COLO829 (cell line): ENCODE results near the gene CHST9.
A peak's percentile ranks its signal among the peaks of the same experiment; 100 is the strongest.
"Not testable (repeated sequence)": the region's sequence is repeated elsewhere in the genome, so short reads cannot be mapped to it uniquely, and the experiment has no call there.

ENCODE experiments used
- DNase-seq: peaks from one replicate; pipeline ENCODE4 v3.0.0; 2012; ENCODE audit warnings: low spot score

CHST9 gene

DNA sequence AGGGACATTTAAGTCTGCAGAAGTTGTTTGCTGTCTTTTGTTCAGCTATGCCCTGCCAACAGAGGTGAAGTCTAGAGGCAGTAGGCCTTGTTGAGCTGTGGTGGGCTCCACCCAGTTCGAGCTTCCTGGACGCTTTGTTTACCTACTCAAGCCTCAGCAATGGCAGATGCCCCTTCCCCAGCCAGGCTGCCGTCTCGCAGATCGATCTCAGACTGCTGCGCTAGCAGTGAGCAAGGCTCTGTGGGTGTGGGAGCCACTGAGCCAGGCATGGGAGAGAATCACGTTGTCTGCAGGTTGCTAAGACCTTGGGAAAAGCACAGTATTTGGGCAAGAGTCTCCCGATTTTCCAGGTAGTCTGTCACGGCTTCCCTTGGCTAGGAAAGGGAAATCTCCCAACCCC lies 91.8 kb downstream of the CHST9 start:
- not testable (repeated sequence) for DNase-seq

DNA sequence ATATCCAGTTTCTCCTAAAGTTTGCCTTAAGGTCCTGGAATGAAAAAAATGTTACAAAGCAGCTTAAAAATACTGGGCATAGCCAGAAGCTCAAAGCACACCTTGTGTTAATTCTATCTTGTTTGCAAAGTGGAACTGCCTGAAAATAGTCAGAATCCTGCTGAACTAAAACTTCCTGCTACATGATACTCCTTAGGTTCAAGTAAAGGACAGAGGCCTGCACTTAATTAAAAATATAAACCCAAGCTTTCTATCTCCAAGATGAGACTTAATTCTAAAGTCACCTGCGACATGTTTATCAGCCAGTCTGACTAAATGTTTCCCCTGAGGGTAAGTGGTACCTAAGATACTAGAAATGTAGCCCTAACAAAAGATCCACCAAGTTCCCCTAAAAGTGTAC lies 103.4 kb downstream of the CHST9 start:
- DNase-seq, result no peak

DNA sequence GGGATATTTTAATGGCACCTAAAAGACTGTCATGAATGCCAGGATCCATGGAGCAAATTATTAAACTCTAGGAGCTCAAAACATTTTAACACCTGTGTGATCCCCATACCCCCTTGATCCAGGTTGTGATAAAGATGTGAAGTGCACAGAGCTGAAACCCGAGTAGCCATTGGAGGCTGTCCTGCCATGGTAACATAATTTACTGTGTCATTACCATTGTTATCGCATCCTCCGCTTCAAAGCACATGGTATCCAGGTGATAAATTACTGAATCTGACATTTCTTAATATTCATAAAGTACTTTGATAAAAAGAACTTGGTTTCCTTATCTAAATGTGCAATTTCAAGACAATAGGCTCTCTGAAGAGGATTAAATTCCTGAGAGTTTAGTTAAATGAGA lies 109.3 kb downstream of the CHST9 start:
- DNase-seq, result no peak

DNA sequence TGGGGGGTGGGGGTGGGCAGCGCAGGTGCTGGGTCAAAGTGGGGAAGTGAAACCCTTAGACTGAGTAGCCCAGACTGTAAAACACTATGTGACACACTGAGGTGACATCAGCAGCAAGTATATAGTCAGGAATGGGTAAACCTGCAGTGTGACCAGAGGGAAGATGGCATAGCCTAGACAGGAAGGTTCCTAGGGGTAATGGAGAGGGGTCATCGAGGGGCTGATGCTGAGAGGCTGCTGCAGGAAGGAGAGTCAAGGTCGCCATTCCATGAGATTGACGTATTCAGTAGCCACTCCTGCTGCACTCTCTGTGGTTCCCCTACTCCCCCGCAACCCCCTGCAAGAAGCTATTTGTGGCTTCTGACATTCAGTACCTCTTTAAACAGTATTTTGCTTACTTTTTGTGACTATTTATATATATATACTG lies 111.7 kb downstream of the CHST9 start:
- no peak for DNase-seq

DNA sequence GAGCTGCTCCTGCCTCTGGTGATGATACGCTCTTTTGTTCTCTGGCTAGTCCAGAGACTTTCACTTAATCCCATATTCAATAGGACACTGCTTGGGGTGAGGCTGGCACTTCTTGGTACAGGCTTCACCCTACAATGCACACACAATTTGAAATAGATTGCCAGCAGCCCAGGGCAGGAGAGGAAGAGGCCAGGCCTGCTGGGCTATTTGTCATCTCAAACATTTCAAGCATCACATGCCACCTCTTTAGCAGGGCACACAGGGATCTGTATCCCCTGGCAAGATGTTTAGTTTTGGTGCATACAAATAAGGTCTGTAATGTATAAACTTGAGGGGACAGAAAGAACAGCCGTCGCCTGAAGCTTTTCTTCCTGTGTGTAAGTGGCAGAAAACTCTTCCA lies 120.4 kb downstream of the CHST9 start:
- DNase-seq, result no peak

DNA sequence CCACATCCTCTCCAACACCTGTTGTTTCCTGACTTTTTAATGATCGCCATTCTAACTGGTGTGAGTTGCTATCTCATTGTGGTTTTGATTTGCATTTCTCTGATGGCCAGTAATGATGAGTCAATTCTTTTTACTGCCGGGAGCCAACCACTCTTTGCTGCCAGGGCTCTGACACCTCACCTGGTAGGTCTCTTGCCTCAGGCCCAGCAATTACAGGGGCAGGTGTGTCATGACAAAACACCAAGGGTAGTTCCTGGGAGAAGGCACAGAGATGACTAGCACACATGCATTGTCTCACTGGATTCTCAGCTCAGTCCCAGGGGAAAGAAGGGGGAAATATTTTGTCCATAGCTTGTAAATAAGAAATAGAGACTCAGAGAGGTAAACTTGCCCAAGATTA lies 122.3 kb downstream of the CHST9 start:
- DNase-seq, result no peak

DNA sequence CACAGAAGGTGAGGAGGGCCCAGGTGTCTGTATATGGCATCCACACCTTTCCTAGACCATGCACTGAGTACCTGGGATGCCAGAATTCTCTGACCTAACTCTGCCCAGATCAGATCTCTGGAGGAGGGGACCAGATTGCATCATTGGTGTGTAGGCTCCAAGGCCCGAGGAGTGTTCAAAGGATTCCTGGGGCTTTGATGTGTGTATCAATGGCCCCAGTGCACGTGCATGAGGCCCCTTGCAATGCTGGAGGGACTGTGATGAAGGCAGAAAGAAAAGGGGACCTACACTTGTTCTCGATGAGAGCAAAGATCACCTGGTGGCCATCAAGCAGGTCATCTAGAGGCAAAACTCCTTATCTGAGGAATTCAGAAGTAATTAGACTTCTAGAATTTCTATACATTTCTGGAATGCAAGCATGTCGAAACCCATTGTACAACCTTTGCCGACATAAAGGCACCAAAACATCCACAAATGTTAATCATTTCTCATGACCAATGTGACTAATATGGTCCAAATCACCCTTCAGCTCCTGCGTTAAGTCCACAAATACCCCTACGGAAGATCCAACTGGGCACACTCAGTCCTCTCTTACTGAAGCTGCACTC lies 123.5 kb downstream of the CHST9 start:
- DNase-seq, result no peak

DNA sequence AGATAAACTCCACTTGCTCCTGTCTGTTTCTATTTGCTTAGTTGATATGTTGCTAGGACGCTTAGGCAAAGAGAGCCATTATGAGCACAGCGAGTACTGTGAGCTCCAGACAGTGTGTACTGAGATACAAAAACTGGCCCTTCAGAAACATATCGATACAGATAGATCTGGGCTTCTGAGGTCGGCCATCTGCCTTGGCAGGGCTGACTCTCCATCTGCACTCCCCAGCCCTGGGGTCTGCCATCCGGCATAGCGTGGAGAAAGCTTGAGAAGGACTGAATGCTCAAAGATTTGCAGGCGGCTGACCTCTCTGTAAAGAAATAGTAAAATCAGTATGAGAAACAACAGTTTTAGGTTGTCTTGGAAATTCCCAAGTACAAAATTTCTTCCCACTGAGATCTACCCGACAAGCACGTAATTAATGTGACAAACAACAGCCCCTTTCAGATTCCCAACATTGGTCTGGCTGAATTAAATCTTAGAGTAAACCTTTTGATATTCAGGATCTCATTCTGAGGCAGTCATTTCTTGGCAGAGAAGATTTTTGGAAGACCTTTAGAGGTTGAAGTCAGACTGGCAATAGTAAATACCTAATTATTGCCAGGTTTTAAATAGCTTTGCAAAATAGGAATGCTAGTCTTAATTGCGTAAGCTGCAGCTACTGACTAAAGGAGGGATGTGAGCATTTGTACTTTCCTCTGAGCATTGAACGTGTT lies 127.4 kb downstream of the CHST9 start:
- DNase-seq, result no peak

DNA sequence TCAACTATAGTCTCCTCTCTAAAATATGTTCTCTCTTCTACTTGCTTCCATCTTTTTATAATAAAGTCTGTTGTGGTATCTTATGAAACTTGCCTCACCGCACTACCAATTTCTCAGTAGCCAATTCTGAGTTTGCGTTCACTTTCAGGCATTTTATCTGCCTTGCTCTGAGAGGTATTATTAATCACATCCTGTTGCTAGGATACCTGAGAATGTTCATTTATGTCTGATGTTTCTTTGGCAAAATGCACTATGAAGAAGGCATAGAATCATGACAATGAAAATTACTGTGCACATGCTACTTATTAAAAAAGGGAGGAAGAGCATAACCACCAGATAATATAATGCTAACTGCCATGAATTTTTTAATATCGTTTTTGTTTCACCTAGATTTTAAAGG lies 130.2 kb downstream of the CHST9 start:
- no peak for DNase-seq

DNA sequence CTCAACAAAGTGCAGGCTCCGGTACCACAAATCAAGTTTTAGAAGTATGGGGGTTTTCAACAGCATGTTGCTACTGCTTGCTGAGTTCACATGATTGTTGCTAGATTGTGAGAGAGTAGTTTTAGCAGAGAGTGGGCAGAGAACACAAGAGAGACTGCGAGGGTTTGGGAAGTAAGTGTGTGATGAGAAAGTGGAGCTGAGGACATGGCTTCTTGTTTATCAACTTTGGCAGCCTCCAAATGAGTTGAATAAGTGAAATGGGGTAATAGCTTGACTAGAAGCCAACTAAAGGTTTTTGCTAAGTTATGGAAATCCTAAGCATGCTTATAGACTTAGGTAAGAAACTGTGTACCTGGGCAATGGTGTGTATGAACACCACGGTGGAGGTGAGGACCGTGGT lies 135.1 kb downstream of the CHST9 start:
- no peak for DNase-seq

DNA sequence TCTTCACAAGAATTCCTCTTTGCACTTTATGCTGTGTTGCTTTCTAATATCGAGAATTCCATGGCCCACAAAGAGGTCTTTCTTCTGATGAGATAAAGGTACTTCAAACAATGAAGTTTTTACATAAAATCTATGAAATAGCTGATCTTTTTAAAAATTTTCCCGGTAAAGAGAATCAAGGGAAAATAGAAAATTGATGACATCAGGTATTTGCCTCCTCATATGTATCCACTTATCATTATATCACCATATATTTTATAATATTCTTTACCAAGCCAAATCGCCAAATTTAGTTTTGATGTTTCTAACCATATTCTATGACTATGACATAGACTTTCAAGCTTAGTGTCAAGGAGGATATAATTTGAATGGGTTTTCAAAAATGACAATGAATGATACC lies 139.8 kb downstream of the CHST9 start:
- DNase-seq, result no peak

DNA sequence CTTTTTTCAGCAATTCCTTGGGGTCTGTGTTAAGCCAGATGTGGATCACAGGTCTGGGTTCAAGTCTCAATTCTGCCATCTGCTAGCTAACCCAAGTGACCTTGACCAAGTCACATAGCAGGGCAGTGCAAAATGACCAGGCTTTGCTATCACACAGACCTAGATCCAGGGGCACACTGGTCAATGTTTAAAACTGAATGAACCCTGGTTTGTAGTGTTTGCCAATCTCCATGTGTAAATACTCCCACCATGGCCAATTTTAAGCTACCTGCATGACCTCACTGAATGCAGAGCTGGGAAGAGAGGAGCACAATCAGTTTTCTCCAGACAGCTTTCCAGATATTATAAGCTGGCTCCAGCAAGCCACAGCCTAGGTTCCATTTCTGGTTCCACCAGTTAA lies 142.9 kb downstream of the CHST9 start:
- DNase-seq, result no peak

DNA sequence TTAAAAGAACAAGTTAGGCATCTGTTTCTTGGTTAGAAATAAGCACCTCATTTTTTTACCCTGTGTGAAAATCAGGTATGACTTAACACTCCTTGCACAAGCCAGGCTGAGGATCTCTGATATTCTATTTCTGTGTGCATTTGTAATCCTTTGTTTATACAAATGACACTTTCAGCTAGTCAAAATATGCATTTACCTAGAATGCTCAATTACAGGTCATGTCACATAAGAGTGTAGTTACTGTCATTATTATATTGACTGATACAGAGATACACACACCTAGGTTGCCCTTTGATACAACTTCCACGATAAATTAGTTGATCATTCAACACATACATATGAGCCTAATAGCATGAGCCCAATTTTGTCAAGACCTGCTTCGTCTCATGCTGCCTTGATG lies 144.3 kb downstream of the CHST9 start:
- DNase-seq, result no peak

DNA sequence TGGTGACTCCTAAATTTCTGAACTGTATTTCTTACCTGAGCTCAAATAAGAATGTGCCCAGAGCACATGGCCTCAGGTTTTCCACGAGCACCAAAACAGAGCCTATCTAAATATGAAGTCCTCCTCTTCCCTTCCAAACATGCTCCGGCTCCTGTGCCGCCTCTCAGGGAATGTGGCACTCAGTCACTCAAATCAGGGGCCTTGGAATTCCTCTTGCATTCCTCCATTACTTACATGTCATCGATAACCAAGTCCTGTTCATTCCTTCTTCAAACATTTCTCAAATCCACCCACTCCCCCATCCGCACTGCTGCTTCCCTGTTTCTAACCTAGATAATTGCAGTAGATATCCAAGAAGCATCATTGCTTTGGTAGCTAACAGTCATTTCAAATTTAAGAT lies 151.4 kb downstream of the CHST9 start:
- DNase-seq, result no peak

DNA sequence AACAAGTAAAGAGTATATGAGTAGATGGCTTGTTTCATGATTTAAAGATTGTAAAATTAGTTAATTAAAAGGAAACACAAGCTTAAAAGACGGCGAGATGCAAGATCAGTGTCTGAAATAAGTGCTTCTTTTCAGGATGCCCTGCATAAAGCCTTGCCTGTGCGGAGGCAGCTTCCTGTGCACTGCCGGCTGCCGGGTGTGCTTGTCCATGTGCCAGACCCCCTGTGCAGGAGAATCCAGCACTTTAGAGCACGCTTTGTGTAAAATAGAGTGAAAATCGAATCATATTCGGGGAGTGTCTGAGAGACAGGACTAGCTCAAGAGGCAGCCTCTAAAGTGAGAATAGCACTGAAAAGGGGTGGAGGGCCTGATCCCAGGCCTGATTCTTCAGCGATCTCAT lies 154.7 kb downstream of the CHST9 start:
- no peak for DNase-seq

DNA sequence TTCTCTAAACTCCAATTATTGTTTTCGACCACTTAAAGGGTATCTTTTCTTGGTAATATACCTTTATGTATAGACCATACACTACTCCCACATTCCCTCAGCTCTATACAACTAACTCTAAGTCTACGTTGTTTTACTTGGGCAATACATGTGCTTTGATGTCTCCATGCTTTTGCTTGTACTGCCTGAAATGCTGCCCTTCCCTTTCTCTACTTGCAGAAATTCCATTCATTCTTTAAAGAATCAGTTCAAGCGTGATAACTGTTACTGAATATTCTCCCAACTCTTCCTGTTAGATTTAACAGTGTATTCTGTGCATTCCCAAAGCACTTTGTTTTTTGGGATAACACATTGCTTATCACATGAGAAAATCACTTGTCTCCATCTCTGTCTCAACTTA lies 162.6 kb downstream of the CHST9 start:
- no peak for DNase-seq

DNA sequence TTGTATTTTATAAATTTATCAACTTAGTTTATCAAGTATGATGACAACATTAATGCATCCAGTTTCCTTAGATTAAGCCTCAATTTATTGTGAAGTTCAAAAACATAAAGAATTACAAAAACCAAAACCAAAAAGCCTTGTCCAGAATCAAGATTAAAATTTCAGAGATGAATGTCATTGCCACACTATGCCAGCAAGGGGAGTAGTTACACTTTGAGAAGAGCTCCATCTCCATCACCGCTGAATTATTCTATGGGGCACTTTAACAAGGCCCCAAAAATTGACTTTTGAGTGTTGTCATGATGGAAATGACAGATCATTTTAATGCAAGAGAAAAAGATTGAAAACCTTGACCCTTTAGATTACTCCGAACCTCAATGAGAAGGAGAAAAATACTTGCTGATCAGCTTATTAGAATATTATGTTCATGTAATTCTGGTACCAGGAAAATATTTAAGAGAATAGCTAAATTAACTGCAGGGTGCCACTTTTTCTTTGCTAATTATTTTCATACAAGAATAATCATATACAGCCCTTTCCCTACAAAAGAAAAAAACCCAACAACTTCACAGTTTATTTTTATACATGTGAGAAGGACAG lies 167.1 kb downstream of the CHST9 start:
- peak; percentile 10 for DNase-seq

DNA sequence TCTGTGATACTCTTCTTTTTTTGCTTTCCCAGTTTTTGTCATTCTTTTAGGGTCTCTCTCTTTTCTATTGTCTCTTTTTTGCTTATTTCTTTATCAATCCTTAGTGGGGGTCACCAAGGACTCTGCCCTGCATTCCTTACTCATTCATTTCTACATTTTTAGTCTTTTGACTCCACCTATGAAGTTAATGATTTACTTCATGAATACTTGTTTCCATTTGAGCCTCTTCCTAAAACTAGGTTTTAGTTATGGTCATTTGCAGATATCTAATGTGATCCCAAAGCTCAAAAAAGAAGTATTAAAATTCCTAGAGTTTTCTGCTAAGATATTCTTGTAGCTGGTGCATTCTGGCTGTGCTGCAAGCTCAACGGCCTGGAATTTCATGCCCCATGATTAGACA lies 170.3 kb downstream of the CHST9 start:
- DNase-seq, result no peak

DNA sequence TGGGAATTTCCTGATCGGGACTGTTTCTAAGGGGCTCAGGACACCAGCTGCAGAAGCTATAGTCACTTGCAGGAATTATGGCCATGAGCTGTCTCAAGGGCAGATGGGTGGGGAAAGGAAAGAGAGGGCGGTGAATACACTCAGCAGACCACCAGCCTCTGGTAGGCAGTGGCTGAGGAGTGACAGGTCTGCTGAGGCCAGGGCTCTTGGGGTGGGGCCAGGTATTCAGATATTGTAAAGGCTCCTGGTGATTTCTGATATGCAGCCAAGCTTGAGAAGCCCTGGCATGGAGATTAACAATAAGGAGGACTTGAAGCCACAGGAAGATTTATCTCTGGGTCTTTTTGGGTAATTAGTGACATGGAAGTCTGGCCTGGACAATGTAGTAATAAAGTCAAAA lies 174.3 kb downstream of the CHST9 start:
- no peak for DNase-seq

DNA sequence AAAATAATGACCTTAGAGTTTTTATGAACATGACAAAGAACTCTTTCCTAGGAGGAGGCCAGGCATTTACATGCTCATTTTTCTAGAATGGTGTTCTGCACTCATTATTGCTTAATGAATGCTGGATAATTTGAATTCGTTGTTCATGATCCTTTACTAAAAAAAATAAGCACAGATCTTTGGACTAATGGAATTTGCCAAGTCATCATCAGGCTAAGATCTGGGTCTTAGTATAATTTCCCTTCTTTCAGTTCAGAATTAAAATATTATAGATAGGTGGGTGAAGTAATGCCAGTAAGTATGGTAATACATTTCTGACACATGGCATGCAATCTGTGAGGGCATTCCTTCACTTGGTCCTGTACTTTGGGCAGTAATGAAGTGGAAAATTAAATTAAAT lies 175.8 kb downstream of the CHST9 start:
- no peak for DNase-seq

DNA sequence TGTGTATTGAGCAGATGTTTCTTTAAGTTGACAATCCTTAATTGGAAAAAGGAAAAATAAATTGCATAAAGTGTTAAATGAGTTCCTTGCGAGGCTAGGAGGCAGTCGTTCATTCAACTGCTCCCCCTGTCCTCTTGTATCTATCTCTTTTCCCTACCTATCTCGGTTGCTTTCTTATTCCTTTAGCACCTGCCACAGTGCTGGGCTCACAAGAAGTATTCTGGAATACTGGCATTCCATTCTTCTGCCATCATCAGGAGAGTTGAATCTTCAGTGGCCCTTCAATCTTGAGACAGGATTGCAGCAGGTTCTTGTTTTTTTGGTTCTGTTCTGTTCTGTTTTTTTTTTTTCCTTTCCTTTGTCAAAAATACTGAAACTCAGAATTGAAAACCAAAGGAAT lies 176.5 kb downstream of the CHST9 start:
- no peak for DNase-seq

DNA sequence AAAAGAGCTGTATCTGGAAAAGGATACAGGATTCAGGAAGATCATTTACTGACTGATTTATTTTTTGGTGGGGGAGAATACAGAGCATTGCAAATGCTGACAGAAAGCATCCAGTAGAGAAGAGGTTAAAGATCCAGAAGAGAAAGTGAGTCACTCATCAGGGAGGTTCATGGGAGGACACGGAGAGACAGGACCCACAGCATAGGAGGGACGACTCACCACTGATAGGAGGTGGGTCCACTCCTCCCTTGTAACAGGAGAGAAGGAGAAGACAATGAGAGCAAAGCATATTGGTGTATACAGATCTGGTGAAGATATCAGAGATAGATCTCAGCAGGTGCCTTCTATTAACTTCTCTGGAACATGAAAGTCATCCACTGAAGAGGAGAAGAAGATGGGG lies 177.2 kb downstream of the CHST9 start:
- no peak for DNase-seq

DNA sequence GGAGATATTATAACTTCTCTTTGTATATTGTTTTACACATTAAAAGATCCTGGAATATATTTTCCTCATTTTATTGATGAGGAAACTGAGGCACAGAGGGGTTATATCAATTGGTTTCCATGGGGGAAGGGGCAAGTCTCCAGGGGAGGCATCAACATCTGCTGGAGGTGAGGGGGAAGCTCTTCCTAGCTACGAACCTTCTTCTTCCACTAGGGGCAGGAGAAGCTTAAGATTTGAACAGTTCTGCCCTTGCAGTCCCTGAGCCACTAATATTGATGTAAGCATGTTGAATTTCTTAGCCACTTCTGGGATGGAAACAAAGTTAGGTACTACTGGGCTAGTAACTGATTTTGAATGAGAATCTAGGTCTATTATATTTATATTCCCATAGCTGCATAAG lies 179.5 kb downstream of the CHST9 start:
- DNase-seq, result peak; percentile 8
